HepG2 (cell line): ENCODE data around the gene PDE4DIP.
"Not testable (repeated sequence)": the region's sequence is repeated elsewhere in the genome, so short reads cannot be mapped to it uniquely, and the experiment has no call there.

ENCODE experiments used
- DNMT1 ChIP-seq: sonication (generic); formaldehyde crosslinking; IDR thresholded peaks from 2 replicates; pipeline ENCODE4 v1.5.1; 2020; ENCODE audit warnings: mild to moderate bottlenecking, missing genetic modification reagents
- EED ChIP-seq: sonication (generic); formaldehyde crosslinking; IDR thresholded peaks from 2 replicates; pipeline ENCODE4 v1.5.0; 2020; ENCODE audit warnings: mild to moderate bottlenecking, missing genetic modification reagents
- EZH2 ChIP-seq: conservative IDR thresholded peaks from 2 replicates; pipeline ENCODE4 v1.6.1; 2012; ENCODE audit warnings: mild to moderate bottlenecking, low read depth, low read length, moderate library complexity
- HOMEZ ChIP-seq: IDR thresholded peaks from 2 replicates; pipeline ENCODE4 v1.6.1; 2016; ENCODE audit warnings: low read depth
- MAFK ChIP-seq, 2 experiments: IDR thresholded peaks in 1 of 2; conservative IDR thresholded peaks in 1 of 2; 2 replicates each; pipeline ENCODE4 v1.6.1; 2011; ENCODE audit warnings: improper control_type of control experiment in 2 of 2, low read length in 2 of 2
- MTERF4 ChIP-seq: sonication (generic); formaldehyde crosslinking; IDR thresholded peaks from 2 replicates; pipeline ENCODE4 v1.8.0; 2023; ENCODE audit warnings: mild to moderate bottlenecking, missing genetic modification reagents
- POLR2A ChIP-seq, 2 experiments: IDR thresholded peaks; 2 replicates each; pipeline ENCODE4 v1.6.1; 2011; ENCODE audit warnings: low read depth in 2 of 2, low read length in 2 of 2, mild to moderate bottlenecking in 1 of 2, moderate library complexity in 1 of 2; ENCODE audit not compliant: insufficient read depth in 1 of 2
- POLR2AphosphoS2 ChIP-seq: IDR thresholded peaks from 2 replicates; pipeline ENCODE4 v1.6.1; 2011; ENCODE audit warnings: low read depth, low read length, improper control_type of control experiment
- PRMT3 ChIP-seq: sonication (generic); formaldehyde crosslinking; IDR thresholded peaks from 2 replicates; pipeline ENCODE4 v1.8.1; 2022; ENCODE audit warnings: low read depth, mild to moderate bottlenecking, moderate library complexity, missing genetic modification reagents, borderline replicate concordance
- ZBTB33 ChIP-seq: sonication (generic); formaldehyde crosslinking; IDR thresholded peaks from 2 replicates; pipeline ENCODE4 v1.4.0; 2020; ENCODE audit warnings: missing genetic modification reagents
- ZBTB42 ChIP-seq: sonication (generic); formaldehyde crosslinking; IDR thresholded peaks from 2 replicates; pipeline ENCODE4 v1.5.0; 2020; ENCODE audit warnings: mild to moderate bottlenecking, missing genetic modification reagents
- ZNF432 ChIP-seq: sonication (generic); formaldehyde crosslinking; IDR thresholded peaks from 2 replicates; pipeline ENCODE4 v1.5.0; 2020; ENCODE audit warnings: missing genetic modification reagents, mild to moderate bottlenecking, borderline replicate concordance
- ZNF605 ChIP-seq: sonication (generic); formaldehyde crosslinking; IDR thresholded peaks from 2 replicates; pipeline ENCODE4 v1.8.0; 2022; ENCODE audit warnings: mild to moderate bottlenecking, missing genetic modification reagents
- TF ChIP-seq, protein P1 (sequence below): sonication (generic); formaldehyde crosslinking; IDR thresholded peaks from 2 replicates; pipeline ENCODE4 v1.5.0; 2020; ENCODE audit warnings: mild to moderate bottlenecking, missing genetic modification reagents, moderate library complexity

DNA sequence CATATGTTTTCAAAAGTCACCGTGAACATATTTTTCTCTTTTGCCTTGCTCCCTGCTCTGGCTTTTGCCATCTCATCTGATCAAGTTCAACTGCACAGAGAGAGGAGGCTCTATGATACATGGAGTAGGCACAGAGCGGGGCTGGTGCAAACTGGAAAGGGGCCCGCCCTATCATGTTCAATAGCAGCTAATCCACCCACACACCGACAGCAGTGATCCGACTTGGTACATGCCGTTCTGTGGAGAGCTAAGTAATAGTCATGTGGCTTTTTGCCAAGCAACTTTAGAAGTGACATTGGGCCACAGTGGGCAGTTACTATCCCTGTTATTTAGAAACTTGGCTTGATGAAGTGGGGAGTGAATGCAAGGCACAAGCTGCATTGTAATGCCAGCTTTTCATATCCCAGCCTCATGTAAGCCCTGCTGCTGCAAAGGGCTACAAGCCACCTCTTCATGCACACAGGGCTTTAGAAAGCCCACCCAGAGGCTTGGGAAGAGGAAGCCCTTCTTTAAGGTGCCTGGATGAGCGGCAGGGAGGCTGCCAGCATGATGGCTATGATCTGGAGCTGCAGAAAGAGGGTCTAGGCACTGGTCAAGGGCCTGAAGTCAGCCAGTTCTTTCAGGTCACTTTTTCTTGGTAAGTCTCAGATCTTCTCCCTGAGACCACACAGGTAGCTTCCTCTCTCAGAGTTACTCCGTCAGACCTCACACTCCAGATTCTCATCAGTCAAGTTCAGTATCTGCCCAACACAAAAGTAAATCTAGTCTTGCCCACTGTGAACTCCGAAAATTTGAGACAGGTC lies 57.1 kb downstream of the PDE4DIP start:
- not testable (repeated sequence) for TF ChIP-seq HOMEZ (CRISPR knock-in tag); EED (CRISPR knock-in tag); ZBTB42; DNMT1 (CRISPR knock-in tag); MTERF4 (CRISPR knock-in tag); POLR2AphosphoS2; ZNF605; EZH2; ZBTB33 (CRISPR knock-in tag); POLR2A (IDR thresholded peaks at IDR 0.05; ENCODE audit: insufficient read depth in 1 of 2, low read depth in 2 of 2, low read length in 2 of 2); PRMT3 (CRISPR knock-in tag); ZNF432 (CRISPR knock-in tag); MAFK (conservative IDR thresholded peaks at IDR 0.05 in 1 of 2, IDR thresholded peaks at IDR 0.05 in 1 of 2; ENCODE audit: low read length in 2 of 2)
- TF ChIP-seq, protein P1, sequence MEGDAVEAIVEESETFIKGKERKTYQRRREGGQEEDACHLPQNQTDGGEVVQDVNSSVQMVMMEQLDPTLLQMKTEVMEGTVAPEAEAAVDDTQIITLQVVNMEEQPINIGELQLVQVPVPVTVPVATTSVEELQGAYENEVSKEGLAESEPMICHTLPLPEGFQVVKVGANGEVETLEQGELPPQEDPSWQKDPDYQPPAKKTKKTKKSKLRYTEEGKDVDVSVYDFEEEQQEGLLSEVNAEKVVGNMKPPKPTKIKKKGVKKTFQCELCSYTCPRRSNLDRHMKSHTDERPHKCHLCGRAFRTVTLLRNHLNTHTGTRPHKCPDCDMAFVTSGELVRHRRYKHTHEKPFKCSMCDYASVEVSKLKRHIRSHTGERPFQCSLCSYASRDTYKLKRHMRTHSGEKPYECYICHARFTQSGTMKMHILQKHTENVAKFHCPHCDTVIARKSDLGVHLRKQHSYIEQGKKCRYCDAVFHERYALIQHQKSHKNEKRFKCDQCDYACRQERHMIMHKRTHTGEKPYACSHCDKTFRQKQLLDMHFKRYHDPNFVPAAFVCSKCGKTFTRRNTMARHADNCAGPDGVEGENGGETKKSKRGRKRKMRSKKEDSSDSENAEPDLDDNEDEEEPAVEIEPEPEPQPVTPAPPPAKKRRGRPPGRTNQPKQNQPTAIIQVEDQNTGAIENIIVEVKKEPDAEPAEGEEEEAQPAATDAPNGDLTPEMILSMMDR (CRISPR knock-in tag), result not testable (repeated sequence)
